Islet of Langerhans (tissue), 1 donor: ENCODE results near the gene PRKCQ.

ENCODE experiments used
- FAIRE-seq: peaks from one replicate; lab custom pipeline; 2011; peaks lifted over from hg19 to GRCh38; lab: Jason Lieb, UNC

PRKCQ gene

GRCh38 chr10:6518791-6519429 is 61.2 kb downstream of the PRKCQ start:
- no peak for FAIRE-seq

GRCh38 chr10:6516929-6517284 is 63.2 kb downstream of the PRKCQ start:
- no peak for FAIRE-seq

GRCh38 chr10:6516281-6516928 is 63.7 kb downstream of the PRKCQ start:
- no peak for FAIRE-seq

- FAIRE-seq: no peak
These were observed 65.0 kb downstream of the PRKCQ start for GRCh38 chr10:6514844-6515780.

- FAIRE-seq: no peak
These were observed 65.9 kb downstream of the PRKCQ start for GRCh38 chr10:6514180-6514579.

- FAIRE-seq: no peak
These were observed 66.6 kb downstream of the PRKCQ start for GRCh38 chr10:6513476-6513875.

GRCh38 chr10:6512182-6512581 is 67.9 kb downstream of the PRKCQ start:
- no peak for FAIRE-seq

GRCh38 chr10:6511347-6511746 is 68.7 kb downstream of the PRKCQ start:
- FAIRE-seq: no peak

- FAIRE-seq: no peak
These were observed 72.8 kb downstream of the PRKCQ start for GRCh38 chr10:6507311-6507710.

- no peak for FAIRE-seq
These were observed 74.8 kb downstream of the PRKCQ start for GRCh38 chr10:6505300-6505699.

- no peak for FAIRE-seq
These were observed 75.8 kb downstream of the PRKCQ start for GRCh38 chr10:6504296-6504695.

- FAIRE-seq: no peak
These were observed 76.9 kb downstream of the PRKCQ start for GRCh38 chr10:6503171-6503570.

GRCh38 chr10:6501931-6502330 is 78.1 kb downstream of the PRKCQ start:
- no peak for FAIRE-seq

GRCh38 chr10:6499974-6500373 is 80.1 kb downstream of the PRKCQ start:
- FAIRE-seq: no peak

- FAIRE-seq: no peak
These were observed 81.3 kb downstream of the PRKCQ start for GRCh38 chr10:6498771-6499170.

GRCh38 chr10:6497620-6498019 is 82.5 kb downstream of the PRKCQ start:
- FAIRE-seq: no peak

GRCh38 chr10:6494936-6495592 is 85.0 kb downstream of the PRKCQ start:
- no peak for FAIRE-seq

GRCh38 chr10:6494442-6494819 is 85.6 kb downstream of the PRKCQ start:
- no peak for FAIRE-seq

GRCh38 chr10:6493521-6494441 is 86.3 kb downstream of the PRKCQ start:
- FAIRE-seq: no peak

- no peak for FAIRE-seq
These were observed 87.2 kb downstream of the PRKCQ start for GRCh38 chr10:6492896-6493295.

- FAIRE-seq: no peak
These were observed 88.1 kb downstream of the PRKCQ start for GRCh38 chr10:6491841-6492609.
